Esophagus muscularis mucosa (tissue), 4 donors: ENCODE data around the gene SRGN.

ENCODE experiments used
- CTCF ChIP-seq, 3 experiments: fragments of 200-600 bp in 2 of 3; fragments of 450-650 bp in 1 of 3; sonication (generic) in 2 of 3; IDR thresholded peaks; one replicate each; pipeline ENCODE4 v1.5.1; 2017 to 2019; ENCODE audit warnings: antibody characterized with exemption in 3 of 3, mild to moderate bottlenecking in 2 of 3, moderate library complexity in 1 of 3
- EP300 ChIP-seq: sonication (generic); formaldehyde crosslinking; IDR thresholded peaks from one replicate; pipeline ENCODE4 v1.6.1; 2017; ENCODE audit warnings: antibody characterized with exemption
- POLR2A ChIP-seq: fragments of 450-650 bp; IDR thresholded peaks from one replicate; pipeline ENCODE4 v1.6.1; 2017; ENCODE audit warnings: antibody characterized with exemption, moderate library complexity, mild to moderate bottlenecking, low read depth

GRCh38 chr10:69061305-69062161 is 26.4 kb upstream of the SRGN start:
- TF ChIP-seq POLR2A (no peak), EP300 (peak; percentile 74), CTCF (IDR thresholded peaks at IDR 0.05) (no peak)
